ENCODE measurements around the gene ABLIM1.

DNA sequence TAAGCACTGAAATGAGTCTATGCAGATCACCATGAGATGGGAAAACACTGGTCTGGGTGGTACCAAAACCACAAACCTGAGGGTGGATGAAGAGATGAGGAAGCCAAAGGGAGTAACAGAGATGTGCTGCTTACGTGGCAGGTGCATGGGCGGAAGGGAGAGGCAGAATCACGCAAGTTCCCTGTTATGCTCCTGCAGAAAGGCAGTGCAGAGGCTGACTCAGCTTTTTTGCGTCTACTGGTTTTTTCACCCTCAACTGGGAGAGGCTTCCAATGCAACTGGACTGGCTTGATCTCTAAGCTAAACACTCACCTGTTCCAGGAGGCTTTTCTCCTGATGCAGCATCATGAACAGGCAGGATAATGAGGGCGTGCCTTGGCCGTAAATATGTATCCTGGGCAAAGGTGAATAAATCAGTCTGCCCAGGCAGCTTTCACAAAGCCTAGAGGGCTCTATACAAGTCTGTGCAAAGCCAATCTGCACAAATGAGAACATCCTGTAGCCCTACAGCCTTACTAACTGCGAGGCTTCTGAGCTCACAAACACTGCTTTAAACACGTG, 158.4 kb downstream of the ABLIM1 start:
- TF ChIP-seq CTCF (conservative IDR thresholded peaks at IDR 0.05; ENCODE audit: low read depth, low read length) = no peak
- TF ChIP-seq FOS (IDR thresholded peaks at IDR 0.05; ENCODE audit: low read depth, low read length) = no peak
- no peak for TF ChIP-seq POLR2A (IDR thresholded peaks at IDR 0.05; ENCODE audit: low read depth, low read length)
- TF ChIP-seq RAD21 (IDR thresholded peaks at IDR 0.05; ENCODE audit: low read length) = no peak
- TF ChIP-seq MAZ (IDR thresholded peaks at IDR 0.05; ENCODE audit: borderline replicate concordance, low read depth, low read length) = no peak
- no peak for TF ChIP-seq CHD1 (IDR thresholded peaks at IDR 0.05; ENCODE audit: low read depth, low read length)
- no peak for TF ChIP-seq RFX5 (IDR thresholded peaks at IDR 0.05; ENCODE audit: low read depth, low read length)
- no peak for TF ChIP-seq BHLHE40 (IDR thresholded peaks at IDR 0.05; ENCODE audit: low read depth, low read length)
- TF ChIP-seq CEBPB (IDR thresholded peaks at IDR 0.05; ENCODE audit: low read depth, low read length) = no peak
- TF ChIP-seq, protein P1, sequence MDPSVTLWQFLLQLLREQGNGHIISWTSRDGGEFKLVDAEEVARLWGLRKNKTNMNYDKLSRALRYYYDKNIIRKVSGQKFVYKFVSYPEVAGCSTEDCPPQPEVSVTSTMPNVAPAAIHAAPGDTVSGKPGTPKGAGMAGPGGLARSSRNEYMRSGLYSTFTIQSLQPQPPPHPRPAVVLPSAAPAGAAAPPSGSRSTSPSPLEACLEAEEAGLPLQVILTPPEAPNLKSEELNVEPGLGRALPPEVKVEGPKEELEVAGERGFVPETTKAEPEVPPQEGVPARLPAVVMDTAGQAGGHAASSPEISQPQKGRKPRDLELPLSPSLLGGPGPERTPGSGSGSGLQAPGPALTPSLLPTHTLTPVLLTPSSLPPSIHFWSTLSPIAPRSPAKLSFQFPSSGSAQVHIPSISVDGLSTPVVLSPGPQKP (IDR thresholded peaks at IDR 0.05; ENCODE audit: borderline replicate concordance, low read depth, low read length) = no peak
- TF ChIP-seq RCOR1 (IDR thresholded peaks at IDR 0.05; ENCODE audit: insufficient replicate concordance, low read length) = no peak
- peak; percentile 75 for TF ChIP-seq MAFK (IDR thresholded peaks at IDR 0.05; ENCODE audit: low read depth, low read length)
- TF ChIP-seq MXI1 (IDR thresholded peaks at IDR 0.05; ENCODE audit: borderline replicate concordance, low read depth, low read length) = no peak
- TF ChIP-seq, protein P2, sequence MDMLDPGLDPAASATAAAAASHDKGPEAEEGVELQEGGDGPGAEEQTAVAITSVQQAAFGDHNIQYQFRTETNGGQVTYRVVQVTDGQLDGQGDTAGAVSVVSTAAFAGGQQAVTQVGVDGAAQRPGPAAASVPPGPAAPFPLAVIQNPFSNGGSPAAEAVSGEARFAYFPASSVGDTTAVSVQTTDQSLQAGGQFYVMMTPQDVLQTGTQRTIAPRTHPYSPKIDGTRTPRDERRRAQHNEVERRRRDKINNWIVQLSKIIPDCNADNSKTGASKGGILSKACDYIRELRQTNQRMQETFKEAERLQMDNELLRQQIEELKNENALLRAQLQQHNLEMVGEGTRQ (IDR thresholded peaks at IDR 0.05; ENCODE audit: low read depth, low read length) = no peak

Measured in IMR-90 (cell line).